DMS79 treated with DMSO at 0.1 percent for 48 hours (cell line): ENCODE data around the gene RECQL.

Experiments
- DNase-seq: peaks from one replicate; lab custom pipeline; 2025; lab: John Stamatoyannopoulos, UW

Gene RECQL, protein sequence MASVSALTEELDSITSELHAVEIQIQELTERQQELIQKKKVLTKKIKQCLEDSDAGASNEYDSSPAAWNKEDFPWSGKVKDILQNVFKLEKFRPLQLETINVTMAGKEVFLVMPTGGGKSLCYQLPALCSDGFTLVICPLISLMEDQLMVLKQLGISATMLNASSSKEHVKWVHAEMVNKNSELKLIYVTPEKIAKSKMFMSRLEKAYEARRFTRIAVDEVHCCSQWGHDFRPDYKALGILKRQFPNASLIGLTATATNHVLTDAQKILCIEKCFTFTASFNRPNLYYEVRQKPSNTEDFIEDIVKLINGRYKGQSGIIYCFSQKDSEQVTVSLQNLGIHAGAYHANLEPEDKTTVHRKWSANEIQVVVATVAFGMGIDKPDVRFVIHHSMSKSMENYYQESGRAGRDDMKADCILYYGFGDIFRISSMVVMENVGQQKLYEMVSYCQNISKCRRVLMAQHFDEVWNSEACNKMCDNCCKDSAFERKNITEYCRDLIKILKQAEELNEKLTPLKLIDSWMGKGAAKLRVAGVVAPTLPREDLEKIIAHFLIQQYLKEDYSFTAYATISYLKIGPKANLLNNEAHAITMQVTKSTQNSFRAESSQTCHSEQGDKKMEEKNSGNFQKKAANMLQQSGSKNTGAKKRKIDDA

DNA sequence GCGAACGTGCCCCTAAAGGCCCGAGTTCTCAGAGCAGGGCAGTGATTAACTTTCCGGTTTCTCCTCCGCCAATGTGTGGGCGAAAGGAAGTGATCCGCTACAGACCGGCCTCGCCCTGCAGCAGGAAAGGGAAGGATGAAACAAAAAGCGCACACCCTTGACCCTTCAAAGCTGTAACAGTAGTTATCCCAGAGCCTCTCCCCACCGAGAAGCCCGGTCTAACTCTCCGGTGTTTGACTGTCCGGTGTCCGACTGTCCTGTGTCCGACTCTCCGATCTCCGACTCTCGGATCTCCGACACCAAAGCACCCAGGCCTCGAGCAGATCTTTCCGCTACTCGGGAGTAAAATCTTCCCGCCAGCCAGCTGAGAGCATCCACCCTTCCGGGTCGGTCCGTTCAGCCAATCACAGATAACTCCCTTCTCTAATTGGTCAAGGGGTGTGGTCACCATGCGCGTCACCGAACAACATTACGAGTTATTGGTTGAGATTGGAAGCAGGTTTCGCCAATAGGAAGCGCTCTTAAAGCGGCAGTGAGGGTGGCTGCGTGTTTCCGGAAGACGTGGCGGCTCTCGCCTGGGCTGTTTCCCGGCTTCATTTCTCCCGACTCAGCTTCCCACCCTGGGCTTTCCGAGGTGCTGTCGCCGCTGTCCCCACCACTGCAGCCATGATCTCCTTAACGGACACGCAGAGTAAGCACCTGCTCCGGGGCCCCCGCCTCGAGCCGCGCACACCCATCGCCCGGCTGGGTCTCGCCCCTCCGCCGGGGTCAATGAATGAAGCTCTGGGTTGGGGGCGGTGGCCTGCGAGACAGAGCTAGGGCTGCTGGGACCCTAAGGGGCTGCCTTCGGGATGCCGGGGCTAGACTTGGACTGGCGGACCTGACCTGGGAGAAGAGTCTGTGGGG is at the start of gene RECQL, which contains the start of gene GOLT1B:
RECQL (minus strand) TSS at position 378 of the 906 bp plus-strand sequence. CDS start 2,065 bp downstream, outside the sequence.
GOLT1B (plus strand) TSS at position 532 of the 906 bp plus-strand sequence; CDS start at position 667, 135 bp downstream.
- DNase-seq = peak; percentile 98

DNA sequence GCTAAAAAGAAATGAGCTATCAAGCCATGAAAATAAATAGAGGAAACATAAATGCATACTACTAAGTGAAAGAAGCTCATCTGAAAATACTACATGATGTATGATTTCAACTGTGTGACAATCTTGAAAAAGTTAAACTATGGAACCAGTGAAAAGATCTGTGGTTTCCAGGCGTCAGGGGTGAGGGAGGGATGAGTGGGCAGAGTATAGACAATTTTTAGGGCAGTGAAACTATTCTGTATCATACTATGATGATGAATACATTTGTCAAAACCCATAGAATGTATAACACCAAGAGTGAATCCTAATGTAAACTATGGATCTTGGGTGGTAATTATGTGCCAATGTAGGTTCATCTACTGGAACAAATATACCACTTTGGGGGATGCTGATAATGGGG is 46.0 kb upstream of the RECQL start:
- no peak for DNase-seq

DNA sequence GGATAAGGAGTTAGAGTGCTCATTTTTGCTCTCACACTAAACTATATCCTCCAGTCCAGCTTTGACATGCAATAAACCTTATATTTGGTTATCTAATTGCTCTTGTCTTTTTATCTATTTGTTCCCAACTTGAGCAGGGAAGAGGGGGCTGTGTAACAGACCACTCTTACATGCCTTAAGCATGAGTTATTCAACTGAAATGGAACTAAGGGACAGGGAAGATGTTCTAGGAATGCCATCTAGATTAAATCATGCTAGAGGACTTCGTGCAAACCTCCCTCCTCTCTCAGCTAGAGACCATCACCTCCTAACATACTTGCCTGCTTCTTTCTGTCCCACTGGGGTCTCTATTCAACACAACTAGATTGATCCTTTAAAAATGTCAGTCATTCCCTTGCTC is 45.3 kb upstream of the RECQL start:
- no peak for DNase-seq

DNA sequence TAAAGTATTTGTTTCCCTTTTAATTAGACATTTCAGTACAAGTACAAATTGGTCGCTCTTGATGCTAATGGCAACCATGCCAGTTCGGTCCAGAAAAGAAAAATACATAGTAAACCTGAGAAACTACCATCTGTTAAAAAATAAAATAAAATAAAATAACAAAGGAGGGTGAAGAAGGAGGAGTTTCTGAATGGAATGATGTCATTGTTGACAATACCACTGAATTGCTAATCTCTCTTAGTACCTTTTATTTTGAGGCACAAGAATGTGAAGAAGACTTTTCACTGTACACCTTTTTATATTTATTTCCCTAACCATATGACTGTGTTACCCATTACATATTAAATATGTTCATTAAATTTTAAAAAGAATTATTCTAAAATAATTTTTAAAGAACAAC is 44.1 kb upstream of the RECQL start:
- no peak for DNase-seq

DNA sequence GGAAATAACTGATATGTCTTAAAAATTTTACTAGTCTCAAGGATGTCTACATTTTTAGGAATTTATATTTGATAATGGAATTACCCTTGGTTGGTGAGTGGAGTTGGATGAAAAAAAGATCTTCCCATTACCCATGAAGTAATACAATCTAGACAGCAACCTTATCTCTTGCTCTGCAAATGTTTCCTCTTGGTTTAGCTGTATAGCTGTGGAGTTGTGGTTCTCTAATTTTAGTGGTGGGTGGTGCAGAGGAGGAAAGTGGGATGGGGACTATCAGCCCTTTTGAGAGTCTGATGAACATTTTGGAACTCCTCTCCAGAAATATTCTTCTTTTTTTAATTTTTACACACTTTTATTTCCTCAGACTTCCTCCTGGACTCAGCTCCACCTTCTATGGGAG is 41.7 kb upstream of the RECQL start:
- DNase-seq = no peak

DNA sequence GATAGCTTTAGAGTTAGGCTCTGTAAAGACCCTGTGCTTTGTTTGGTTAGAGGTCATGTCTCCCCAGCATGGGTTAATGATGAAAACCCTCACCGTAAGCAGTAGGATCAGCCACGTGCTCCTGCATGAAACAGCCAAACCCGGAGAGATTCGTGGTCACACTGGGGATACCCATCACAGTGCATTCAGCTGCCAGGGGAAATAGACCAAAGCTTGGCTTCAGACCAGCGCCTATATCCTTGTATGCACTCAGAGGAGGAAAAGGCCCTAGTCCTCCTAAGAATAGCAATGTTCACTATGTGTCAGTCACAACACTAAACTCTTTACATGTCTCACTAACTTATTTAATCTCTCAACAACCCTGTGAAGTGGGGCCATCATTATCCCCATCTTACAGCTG is 41.0 kb upstream of the RECQL start:
- no peak for DNase-seq

DNA sequence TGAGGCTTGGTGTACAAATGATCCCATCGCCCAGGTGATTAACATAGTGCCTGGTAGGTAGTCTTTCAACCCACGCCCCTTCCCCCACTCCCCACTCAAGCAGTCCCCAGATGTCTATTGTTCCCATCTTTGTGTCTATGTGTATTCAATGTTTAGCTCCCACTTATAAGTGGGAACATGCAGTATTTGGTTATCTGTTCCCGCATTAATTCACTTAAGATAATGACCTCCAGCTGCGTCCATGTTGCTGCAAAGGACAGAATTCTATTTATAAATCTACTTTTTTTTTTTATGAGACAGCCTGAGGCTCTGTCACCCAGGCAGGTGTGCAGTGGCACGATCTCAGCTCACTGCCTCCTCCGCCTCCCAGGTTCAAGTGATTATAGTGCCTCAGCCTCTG is 40.3 kb upstream of the RECQL start:
- no peak for DNase-seq

DNA sequence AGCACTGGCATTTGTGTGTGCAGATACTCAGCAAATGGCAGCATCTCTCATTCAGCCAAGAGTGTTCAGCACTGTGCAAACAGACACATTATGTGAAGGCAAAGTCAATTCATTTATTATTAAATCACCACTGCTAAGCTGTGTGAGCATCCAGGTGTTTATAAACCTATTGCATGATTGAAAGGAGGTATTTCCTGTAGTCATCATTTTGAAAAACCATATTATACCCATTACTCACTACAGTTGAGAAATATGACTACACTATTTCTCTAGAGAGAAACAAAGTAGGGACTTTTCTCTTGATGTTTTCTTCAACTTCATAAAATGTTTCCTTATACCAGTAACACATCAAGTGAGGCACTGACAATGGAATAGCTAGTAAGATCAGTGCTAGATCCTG is 38.4 kb upstream of the RECQL start:
- DNase-seq = no peak

DNA sequence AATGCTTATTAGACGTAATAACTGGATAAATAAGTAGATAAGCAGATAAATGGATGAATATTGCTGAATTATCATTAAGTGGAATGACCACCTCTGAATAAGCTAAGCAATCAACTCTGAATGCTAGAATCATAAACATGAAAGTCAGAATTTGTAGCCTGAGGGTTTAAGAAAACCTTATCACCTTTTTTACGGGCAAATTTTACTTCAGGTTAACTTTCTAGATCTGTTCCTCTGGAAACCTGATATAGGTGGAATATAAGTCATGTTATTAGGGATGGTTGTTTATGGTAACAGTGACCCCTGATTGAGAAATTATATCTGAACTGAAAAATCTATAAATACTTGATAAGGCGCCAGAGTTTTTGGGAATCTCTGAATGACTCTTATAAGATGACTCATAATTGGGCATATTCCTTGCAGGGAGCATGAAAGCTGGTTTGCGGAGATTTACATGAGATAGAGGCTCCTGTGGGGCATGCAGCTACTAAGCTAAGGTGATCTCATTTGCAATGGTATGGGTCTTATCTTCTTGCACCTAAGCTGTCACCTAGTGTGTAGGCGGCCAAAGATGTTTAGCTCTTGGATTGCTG is 36.7 kb upstream of the RECQL start:
- DNase-seq = no peak

DNA sequence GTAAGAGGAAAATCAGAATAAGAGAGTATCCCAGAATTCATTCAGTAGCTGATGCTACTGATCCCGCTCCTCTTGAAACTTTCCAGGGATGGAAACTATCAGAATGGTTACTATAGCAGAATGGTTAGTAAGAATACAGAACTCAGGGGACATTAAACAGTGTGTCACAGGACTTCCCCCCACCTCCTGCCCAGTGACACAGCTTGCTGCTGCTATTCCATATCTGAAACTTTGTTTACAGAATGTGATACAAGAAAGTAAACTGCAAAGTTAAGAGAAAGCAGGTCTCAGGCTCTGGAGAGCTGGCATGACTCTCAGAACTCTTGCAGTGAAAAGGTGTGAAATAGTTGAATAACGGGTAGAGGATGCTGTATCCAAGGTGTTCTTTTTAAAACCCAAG is 28.0 kb upstream of the RECQL start:
- no peak for DNase-seq

DNA sequence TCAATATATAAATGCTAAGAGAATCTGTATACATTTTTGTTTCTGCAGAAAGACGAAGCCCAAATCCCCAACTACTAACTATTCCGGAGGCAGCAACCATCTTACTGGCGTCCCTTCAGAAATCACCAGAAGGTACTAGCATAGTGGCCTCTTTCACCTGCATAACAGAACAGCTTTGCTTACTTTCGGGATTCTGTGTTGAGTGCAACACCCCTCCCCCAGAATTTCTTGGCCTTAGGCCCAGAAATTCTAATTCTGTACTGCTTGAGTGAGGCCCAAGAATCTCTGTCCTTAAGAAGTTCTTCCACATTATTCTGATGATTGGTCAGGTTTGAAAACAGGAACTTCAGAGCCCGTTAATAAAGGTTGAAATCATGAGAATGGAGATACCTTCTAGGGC is 27.5 kb upstream of the RECQL start:
- peak; percentile 21 for DNase-seq

DNA sequence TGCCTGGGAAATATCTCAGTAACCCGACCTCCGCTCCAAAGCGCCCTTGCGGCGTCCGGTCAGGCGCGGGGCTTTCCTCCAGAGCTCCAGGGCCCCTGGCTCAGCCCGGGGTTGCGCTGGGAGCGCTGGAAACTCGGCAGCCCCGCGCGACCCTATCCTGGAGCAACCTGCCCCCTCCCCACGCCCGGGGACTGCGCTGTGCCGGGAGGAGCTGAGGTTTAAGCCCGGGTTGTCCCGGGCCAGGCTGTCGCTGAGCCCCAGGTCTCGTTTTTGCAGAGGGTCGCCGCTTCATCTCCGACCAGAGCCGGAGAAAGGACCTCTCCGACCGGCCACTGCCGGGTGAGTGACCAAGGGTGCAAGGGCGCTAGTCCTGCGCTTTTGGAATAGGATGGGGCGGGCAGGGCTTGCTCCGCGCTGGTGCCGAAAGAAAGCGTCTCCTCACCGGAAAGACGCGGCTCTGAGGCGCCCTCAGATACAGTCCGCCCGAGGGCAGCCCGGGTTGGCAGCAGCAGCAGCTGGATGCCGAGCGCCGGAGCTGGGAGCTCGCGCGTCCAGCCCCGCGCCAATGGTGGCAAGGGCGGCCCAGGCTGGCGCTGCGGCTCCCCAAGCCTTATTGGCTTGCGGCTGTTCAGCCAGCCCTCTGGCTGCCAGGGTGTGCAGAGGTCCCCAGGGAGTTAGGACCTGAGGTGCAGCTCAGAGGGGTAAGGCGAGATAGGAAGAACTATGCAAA is 26.2 kb upstream of the RECQL start:
- DNase-seq = peak; percentile 32

DNA sequence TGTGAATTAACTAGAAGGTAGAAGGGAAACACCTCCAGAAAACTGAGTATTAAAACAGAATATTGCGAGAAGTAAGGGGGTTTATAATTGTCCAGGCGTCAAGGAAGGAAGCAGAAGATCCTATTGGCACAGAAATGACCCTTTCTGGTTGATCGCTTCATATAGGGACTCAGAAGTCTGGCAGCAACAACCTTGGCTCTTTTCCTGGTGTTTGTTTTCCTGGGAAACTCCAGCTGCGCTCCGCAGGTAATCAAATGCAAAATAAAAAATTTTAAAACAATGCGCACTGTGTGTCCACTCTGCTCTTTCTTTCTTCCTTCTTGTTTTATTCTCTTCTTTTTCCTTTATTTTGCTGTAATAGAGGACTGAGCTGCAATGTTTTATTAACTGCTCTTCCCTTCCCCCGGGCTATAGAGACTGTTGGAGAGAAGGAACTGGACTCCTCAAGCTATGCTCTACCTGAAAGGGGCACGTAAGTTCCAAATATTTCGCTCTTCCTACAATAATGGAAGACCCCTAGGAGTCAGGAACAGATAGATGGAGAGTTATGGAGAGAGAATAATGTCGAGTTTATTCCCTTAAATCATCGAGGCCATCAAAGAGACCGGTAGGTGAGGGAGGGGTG is 25.4 kb upstream of the RECQL start:
- DNase-seq = peak; percentile 17

DNA sequence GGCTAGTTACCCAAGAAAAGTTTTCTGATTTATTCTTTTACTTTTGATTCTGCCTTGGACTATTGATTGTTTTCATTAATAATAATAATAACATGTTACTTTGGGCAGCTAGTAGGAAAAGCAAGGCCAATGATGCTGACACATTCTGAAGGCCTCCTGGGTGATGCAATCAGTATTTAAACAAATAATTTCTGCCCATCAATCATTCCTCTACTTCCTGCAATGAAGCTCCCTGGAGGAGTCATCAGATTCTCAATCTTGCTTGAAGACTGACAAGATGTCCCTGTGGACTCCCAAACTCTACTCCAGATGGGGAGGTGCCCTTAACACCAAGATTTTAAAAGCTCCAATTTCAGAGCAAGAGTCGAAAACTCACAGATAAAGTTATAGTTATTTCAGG is 24.6 kb upstream of the RECQL start, which contains the start of gene SPX:
SPX (plus strand) TSS at position 244 of the 400 bp plus-strand sequence. CDS start 177 bp downstream, outside the sequence.
- DNase-seq = no peak

DNA sequence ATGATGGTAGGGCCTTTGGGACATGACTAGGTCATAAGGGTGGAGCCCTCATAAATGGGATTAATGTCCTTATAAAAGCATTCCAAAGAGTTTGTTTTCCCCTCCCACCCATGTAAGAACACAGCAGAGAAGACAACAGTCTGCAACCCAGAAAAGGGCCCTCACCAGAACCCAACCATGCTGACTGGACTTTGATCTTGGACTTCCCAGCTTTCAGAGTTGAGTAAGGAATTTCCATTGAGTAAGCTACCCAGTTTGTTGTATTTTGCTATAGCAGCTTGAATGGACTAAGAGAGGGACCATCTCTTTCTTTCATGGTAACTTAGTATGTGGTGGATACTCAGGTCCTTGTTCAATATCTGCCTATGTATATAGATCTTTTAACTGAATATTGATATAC is 21.7 kb upstream of the RECQL start:
- no peak for DNase-seq

DNA sequence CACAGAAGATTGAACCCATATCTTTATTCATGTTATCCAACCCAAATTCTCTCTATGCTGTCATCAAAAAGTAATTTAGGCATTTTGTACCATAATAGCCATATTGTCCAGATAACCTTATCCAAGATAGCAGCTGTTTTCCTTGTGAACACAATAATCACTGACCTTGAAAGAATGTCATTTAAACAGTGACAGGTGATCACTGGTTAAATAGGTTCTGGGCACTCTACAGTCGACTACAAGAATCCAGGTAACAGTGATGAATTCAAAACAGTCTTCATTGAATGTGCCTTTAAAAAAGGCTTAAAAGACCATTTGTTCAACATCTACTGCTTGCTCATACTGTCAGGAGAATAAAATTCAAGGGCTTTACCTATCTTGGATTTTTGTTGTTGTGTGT is 20.1 kb upstream of the RECQL start:
- DNase-seq = no peak

DNA sequence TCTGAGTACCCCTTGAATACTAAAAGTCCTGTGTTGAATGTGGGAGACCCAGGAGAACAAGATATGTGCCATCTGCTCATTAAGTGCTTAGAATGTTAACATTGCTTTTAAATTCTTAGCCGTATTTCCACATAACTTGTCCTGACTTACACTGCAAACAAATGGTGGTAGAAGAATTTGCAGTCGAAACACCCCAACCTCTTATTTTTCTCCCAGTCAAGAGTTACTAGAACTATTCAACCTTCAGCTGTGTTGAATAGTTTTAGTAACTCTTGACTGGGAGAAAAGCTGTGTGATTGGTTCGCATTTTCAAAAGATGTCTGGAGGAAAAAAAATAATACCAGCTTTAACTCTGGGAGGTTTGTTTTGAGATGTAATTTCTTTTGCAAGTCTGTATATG is 17.0 kb upstream of the RECQL start:
- no peak for DNase-seq

DNA sequence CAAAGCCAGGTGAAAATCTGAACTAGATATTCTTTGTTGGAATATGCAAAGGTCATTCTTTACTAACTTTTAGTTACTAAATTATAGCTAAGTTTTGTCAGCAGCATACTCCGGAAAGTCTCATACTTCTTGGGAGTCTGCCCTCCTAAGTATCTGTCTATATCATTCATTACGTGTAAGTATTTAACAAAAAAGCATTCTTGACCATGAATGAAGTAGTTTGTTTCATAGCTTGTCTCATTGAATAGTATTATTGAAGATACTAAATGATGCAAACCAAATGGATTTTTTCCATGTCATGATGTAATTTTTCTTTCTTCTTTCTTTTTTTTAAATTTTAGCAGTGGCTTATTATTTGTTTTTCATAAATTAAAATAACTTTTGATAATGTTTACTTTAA is 14.8 kb upstream of the RECQL start:
- DNase-seq = no peak

DNA sequence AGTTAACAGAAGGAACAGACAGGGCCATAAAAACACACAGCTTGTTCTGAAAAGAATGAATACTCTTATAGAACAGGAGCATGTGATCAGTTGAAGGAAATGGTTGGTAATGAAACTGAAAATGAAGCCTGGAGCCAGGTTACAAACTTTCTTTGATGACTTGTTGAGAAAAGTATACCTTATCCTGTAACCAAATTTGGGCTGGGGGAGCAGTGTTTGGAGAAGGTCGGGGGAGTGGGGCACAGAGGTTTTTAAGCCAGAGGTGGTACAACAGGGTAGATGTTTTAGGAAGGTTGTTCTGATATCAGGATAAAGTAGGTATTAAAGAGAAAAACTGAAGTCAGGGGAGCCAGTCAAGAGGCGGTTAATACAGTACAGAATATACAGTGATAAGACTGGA is 8.3 kb upstream of the RECQL start:
- DNase-seq = no peak

DNA sequence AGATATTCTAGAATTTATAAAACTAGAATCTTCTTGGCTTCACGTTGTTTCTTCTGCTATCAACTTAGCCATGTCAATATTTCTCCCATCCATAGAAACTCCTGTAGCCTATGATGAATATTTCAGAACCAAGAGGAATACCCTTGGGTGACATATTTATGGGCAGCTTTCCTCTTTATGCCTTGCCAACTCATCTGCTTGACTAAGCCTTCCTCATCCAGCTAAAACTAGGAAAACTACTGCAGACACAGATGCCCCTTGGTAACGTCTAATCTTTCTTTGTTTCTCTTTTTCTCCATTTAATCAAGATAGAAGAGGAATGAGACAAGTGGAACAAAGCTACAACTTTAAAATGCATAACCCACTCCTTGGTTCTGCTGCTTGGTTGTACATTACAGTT is 6.4 kb upstream of the RECQL start:
- no peak for DNase-seq

DNA sequence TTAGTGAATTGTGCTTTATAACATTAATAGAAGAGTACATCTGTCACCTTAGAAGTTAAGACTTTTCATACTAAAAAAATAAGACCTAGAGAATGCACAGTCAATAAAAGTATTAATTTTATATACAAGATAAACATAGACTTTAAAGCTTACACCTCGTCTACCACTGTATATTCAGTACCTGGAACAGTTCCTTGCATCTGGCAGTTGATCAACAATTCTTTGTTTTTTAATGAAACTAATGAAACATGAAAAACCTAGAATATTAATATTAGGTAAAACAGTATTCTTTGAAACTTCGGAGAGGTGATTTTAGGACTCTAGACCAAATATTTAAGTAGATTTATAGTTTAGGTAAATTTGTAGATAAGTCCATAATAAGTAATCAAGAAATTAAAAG is 4.5 kb upstream of the RECQL start:
- no peak for DNase-seq
